NCI-H1930 (cell line): ENCODE data around the gene TNNI3K.

ENCODE experiments used
- DNase-seq, 2 experiments: peaks; one replicate each; lab custom pipeline; 2025; lab: John Stamatoyannopoulos, UW

TNNI3K gene

GRCh38 chr1:74395571-74395970 lies 160.4 kb downstream of the TNNI3K start:
- DNase-seq: no peak

DNA sequence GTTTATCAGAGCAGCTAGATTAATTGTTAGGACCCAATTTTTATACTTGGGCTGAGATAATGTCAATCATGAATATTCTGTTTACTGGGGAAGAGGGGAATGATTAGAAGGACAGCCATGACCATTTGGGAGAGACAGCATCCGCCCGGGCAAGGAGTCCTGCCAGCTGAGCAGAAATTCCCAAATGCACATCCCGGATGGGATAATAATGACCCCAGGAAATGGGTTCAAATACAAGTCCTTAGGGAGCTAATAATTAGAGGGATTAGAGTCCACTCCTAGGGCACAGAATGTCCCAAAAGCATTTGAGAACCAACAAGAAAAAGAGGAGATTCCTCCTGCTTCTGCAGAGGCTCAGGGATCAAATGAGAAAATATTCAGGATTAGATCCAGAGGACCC lies 161.3 kb downstream of the TNNI3K start:
- no peak for DNase-seq

DNA sequence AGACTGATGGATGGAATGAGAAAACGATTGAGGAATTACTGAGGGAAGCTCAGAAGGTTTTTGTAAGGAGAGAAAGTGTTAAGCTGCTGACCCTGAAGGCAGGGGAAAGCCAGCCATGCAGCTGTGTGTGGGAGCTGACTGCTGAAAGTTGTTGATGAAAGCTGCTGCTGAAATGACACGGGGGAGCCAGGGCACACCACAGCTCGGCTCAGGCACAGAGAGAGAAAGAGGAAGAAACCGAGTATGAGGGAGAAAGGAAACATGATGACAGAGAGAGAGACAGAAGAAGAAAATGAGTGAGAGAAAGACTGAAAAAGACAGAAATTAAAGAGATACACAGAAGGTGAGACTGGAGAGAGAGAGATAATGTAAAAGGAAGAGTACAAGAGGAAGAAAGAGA lies 161.7 kb downstream of the TNNI3K start:
- no peak for DNase-seq

- DNase-seq: no peak
Measured at GRCh38 chr1:74399249-74399648, 164.1 kb downstream of the TNNI3K start.

- no peak for DNase-seq
Measured at GRCh38 chr1:74402873-74403272, 167.7 kb downstream of the TNNI3K start.

DNA sequence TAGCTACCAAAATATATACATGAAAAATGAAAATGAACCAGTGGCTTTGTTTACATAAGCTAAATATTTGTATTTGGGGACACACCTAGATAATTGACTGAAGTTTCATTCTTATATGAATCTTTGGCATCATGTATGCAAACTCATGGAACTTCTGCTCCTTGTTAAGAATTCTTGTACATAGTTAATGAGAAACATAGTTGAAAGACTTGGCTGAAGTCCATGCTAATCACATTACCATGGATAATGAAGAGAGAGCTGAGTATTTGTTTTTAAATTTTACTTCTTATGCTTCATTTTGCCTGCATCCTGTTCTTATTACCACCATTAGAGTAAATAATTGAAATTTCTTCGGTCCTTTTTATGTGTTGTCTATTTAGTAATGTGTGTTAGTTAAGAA lies 168.4 kb downstream of the TNNI3K start:
- DNase-seq: no peak

DNA sequence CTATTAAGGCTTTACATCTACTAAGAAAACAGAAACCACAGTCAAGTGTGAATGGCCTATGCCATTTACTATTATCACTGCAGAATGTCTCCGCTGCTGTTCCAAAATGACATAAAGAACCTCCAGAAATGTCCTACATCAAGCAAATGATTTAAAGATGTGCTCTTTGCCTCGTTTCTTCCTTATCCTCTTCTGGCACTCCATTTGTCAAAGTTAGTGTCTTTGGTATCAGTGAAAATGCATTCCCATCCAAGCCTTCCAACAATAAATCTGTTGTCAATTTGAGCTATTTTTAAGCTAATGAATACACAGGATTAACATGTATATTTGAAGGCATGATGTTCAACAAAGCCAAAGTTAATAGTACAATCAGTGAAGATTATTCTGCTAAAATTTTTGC lies 171.6 kb downstream of the TNNI3K start:
- DNase-seq: no peak

DNA sequence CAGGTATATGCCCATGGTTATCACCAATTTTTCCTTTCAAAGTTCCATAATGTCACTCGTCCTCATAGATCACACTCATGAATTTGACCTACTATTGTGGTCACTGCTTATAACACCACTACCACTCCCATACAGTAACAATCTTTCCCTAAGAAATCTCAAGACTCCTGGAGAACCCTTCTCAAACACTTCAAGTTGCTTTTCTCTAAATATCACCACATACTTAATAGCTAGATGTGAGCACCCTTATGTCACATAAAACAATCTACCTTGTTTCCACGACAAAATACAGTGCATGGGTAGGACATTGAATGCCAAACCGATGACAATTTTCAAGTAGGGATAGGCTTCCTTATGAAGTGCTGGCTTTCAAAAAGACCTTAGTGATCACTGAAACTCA lies 172.7 kb downstream of the TNNI3K start:
- DNase-seq: no peak

DNA sequence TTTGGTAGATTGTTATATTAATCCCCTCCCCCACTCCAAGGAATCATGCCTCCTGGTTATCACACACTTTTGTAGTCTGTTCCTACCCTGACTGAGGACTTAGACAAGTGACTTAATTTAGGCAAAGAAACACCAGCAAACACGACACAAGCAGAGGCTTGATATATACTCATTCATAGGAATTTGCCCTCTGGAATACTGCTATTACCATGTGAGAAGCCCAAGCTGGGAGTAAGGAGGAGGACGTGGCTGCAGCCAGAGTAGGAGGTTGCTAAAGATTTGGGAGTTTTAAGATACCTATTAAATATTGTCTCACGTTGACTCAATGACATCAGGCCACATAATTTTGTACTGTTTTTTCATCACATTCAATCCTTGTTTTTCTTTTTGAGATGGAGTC lies 177.1 kb downstream of the TNNI3K start:
- DNase-seq: no peak

GRCh38 chr1:74415935-74416334 lies 180.7 kb downstream of the TNNI3K start:
- no peak for DNase-seq

- DNase-seq: no peak
Measured at GRCh38 chr1:74419611-74420010, 184.4 kb downstream of the TNNI3K start.

GRCh38 chr1:74420467-74420866 lies 185.3 kb downstream of the TNNI3K start:
- no peak for DNase-seq

DNA sequence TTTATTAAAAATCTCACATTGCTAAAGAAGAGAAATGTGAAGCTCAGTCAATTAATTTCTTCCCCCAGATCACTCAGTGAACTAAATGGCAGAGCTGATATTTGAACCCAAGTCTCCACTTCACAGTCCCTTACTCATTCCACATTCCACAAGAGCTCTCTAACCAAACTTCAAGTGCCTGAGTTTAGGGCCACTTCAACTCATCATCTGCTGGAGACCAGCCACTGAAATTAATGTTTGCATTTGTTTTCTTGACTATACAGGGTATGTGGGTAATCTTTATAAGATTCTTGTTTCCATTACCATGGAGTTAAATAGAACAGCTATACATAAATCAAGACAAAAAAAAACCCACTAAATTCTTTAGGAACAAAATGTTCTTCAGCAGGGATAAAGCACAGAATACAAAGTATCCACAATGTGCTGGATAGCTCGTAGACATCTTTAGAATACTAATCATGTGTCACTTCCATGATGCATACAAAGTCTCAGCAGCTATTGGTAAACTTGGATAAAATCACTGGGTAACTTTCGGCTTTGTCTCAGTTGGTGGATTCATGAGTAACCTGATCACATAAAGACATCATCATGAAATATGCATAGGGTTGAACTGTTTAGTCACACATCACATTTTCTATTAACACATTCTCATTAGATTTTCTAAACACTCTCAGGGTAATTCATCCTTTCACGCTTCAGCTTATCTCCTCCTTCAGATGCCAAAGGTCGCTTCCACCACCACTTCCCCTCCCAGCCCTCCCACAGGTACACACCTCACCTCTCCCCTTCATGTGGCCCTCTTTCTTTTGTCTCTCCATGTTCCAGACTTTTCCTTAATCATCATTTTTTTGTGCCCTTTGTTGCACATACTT lies 187.5 kb downstream of the TNNI3K start:
- no peak for DNase-seq

DNA sequence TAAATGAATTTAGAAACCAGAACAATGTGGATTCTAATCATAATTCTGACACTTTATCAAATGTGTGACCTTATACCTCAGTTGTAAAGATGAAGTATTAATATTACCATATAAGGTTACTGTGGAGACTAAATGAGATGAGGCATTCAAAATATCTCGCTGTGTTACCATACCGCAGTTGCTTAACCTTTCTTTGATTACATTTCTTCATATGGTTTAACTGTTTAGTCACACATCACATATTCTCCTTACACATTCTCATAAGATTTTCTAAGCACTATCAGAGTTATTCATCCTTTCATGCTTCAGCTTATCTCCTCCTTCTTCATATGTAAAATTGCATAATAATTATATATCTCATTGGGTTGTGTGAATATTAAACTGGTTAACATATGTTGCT lies 188.3 kb downstream of the TNNI3K start:
- no peak for DNase-seq

- DNase-seq: no peak
Measured at GRCh38 chr1:74425676-74426075, 190.5 kb downstream of the TNNI3K start.

DNA sequence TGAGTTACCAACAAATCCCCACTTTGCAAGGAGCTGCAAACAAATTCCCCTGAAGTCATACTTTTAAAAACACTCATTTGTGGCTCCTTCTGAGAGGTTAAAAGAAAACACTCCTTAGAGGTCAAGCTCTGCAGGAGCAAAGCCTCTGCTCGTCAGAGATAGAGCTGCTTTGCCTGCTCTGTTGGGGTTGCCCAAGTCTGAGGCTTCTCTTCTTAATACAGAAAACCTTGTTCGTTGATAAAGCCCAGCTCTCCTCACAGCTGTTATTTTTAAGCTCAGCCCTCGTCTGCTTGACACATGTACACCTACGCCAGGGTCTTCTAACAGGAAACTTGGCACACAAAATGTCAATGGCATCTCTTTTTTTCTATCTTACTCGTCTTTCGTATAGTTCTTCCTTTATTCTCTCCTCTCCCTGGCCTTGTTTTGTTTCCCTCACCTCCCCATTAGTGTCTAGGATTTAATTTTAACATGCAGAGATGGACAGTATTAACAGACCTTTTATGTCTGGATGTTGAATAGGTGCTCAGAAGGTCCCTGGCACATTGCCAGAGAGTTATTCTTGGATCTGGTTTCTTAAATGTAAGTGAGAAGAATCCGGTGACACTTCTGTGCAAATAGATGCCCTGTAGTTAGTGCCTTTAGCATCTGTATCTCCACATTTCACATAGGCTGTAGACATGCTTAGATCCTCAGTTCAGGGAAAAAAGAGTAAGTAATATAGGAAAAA lies 191.2 kb downstream of the TNNI3K start:
- peak in 1 of 2 experiments; percentile 1 for DNase-seq

- no peak for DNase-seq
Measured at GRCh38 chr1:74427681-74428080, 192.5 kb downstream of the TNNI3K start.

GRCh38 chr1:74429580-74429979 lies 194.4 kb downstream of the TNNI3K start:
- no peak for DNase-seq

DNA sequence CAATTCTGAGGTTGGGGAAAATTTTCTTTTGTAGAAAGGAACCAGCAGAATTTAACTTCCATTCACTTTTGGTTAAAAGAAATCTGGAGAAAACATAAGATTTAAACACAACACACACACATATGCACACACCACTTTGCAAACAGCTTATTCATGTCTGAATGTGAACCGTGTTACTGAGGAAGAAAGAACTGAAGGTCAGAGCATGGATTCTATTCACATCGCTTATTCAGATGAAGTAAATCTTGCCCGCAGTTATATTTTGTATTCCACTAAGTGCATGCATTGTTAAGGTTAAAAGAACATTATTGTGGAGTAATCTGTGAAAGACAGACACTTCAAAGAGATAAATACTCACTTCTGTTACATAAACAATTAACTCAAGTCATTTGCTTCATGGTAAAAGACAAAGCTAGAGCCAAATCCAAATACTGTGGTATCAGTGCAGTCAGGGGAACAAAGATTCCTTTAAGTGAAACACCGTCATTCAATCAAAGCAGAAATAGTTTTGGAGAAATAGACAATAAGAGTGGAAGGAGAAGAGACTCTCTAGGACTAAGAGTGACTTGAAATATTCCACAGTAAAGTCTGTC lies 195.3 kb downstream of the TNNI3K start:
- no peak for DNase-seq

GRCh38 chr1:74431531-74431930 lies 196.3 kb downstream of the TNNI3K start:
- no peak for DNase-seq

GRCh38 chr1:74432325-74432724 lies 197.1 kb downstream of the TNNI3K start:
- DNase-seq: no peak

DNA sequence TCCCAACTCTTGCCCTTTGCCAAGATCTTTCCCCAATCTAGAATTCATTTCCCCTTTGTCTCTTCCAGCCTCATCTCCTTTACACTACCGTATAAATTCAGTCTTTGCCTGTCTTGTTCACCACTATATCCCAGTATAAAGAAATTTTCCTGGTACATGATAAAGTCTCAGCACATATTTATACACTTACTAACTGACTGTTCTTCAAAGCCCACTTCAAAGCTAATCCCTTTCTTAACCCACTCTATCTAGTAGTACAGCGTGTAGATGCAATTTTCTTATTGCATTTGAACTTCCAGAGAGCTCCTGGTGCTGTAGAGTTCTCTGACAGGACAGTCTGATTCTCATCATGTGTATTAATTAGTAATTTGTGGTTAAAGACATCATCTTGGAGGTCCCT lies 199.1 kb downstream of the TNNI3K start:
- DNase-seq: no peak

DNA sequence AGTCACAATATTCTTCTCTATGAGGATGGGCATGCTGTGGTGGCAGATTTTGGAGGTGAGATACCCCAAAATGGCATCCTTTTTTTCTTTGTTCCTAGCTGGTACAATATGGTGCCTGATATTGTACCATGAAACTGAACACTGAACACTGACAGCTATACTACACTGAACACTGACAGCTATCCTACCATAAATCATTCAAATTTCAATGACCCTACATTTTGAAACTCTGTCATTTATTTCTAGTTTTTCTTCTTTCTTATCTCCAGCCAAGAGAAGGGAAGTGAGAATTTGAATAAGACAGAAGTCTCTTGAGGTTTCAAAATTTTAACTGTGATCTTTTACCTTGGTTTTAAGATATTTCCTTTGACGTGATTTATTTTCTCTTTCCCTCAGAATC lies 200.9 kb downstream of the TNNI3K start:
- no peak for DNase-seq
